Small intestine (tissue), 7 donors: ENCODE measurements around the gene SEMA5A. TPM values are rescaled to one million over a fixed set of nuclear protein-coding genes. Genes with fewer than 3 reads are reported as not detected.

Experiments
- DNase-seq, 2 donors: peaks; one replicate each; pipeline versions ENCODE4 v3.0.0 to v3.0.0-alpha.2; 2013
- FAIRE-seq: peaks from 2 replicates; lab custom pipeline; 2012; peaks lifted over from hg19 to GRCh38; lab: Jason Lieb, UNC
- H3K27ac ChIP-seq, 3 donors: one replicate each; pipeline ENCODE4 v1.5.1; 2013; ENCODE audit warnings: low read length in 2 of 3, mild to moderate bottlenecking in 2 of 3, control low read depth in 1 of 3, inconsistent platforms in 1 of 3, low read depth in 1 of 3, moderate library complexity in 1 of 3
- H3K27me3 ChIP-seq, 3 donors: one replicate each; pipeline ENCODE4 v1.6.1; 2013; ENCODE audit warnings: low read length in 3 of 3, inconsistent platforms in 1 of 3; ENCODE audit not compliant: control insufficient read depth in 3 of 3, insufficient read depth in 3 of 3
- H3K36me3 ChIP-seq, 3 donors: one replicate each; pipeline ENCODE4 v1.6.1; 2013; ENCODE audit warnings: low read length in 3 of 3, inconsistent platforms in 1 of 3, low read depth in 1 of 3, mild to moderate bottlenecking in 1 of 3, moderate library complexity in 1 of 3; ENCODE audit not compliant: control insufficient read depth in 3 of 3, insufficient read depth in 2 of 3
- H3K4me1 ChIP-seq, 3 donors: one replicate each; pipeline ENCODE4 v1.6.1; 2013; ENCODE audit warnings: low read length in 2 of 3, inconsistent platforms in 1 of 3, low read depth in 1 of 3, mild to moderate bottlenecking in 1 of 3, moderate library complexity in 1 of 3; ENCODE audit not compliant: control insufficient read depth in 3 of 3, insufficient read depth in 2 of 3
- H3K4me3 ChIP-seq, 3 donors: one replicate each; pipeline ENCODE4 v1.5.1; 2013; ENCODE audit warnings: low read length in 3 of 3, control low read depth in 1 of 3, inconsistent platforms in 1 of 3, low read depth in 1 of 3, mild to moderate bottlenecking in 1 of 3, moderate library complexity in 1 of 3
- H3K9me3 ChIP-seq, 2 donors: one replicate each; pipeline ENCODE4 v1.6.1; 2013; ENCODE audit warnings: low read depth in 1 of 2, low read length in 1 of 2; ENCODE audit not compliant: control insufficient read depth in 2 of 2, insufficient read depth in 1 of 2
- WGBS, 3 donors: extraction: QIAGEN DNeasy Blood & Tissue Kit; methylation state at CpG; one replicate each; pipeline ENCODE4 v1.1.7; 2013; 5-methylcytosine and 5-hydroxymethylcytosine counted together
- polyA plus RNA-seq, 4 donors: library from polyadenylated mRNA; stranded (reverse) in 3 of 4; unstranded in 1 of 4; fragments of 200-250 nt in 3 of 4; fragments of 120-200 nt in 1 of 4; gene quantifications; one replicate each; pipeline versions ENCODE4 v1.2.1 to v1.2.3, GENCODE V29; 2013
- donor health status: healthy with polysubstance abuse.
- donor health status: control.
- donor health status: control.
- donor health status: Bipolar disorder and iron deficiency.
- donor health status: healthy.

The SEMA5A gene
- polyA plus RNA-seq, 4 donors: 0.45 to 11.1 (median 1.2) TPM

- H3K4me3 ChIP-seq: no peak overlapping the region
- H3K36me3 ChIP-seq: peaks cover 0 to 20% (median 0%) of the 10 kb centered on the region in 3 donors
- 33 to 55% (median 55%) methylated on average over 3 of the region's 3 CpGs for WGBS, 3 donors
- no peaks in the 10 kb centered on the region for H3K9me3 ChIP-seq
- no peak for FAIRE-seq
- H3K27ac ChIP-seq: no peak overlapping the region
- DNase-seq: peak; percentile 18 to 70
- no peaks in the 10 kb centered on the region for H3K27me3 ChIP-seq
- no peaks in the 10 kb centered on the region for H3K4me1 ChIP-seq
Measured at GRCh38 chr5:9057406-9058000, 488.4 kb downstream of the SEMA5A start.

- FAIRE-seq (no peak), DNase-seq (no peak)
- no peaks in the 10 kb centered on the region for H3K4me1 ChIP-seq
- no peaks in the 10 kb centered on the region for H3K27me3 ChIP-seq
- H3K9me3 ChIP-seq: no peaks in the 10 kb centered on the region
- 86 to 93% (median 93%) methylated on average over 4 of the region's 4 CpGs for WGBS, 3 donors
- H3K36me3 ChIP-seq: peaks cover 0 to 8% (median 0%) of the 10 kb centered on the region in 3 donors
- H3K4me3 ChIP-seq: no peak overlapping the region
- no peak overlapping the region for H3K27ac ChIP-seq
Measured at GRCh38 chr5:9056046-9056445, 489.8 kb downstream of the SEMA5A start.

GRCh38 chr5:9054821-9055589, 490.9 kb downstream of the SEMA5A start:
- FAIRE-seq (no peak), DNase-seq (no peak)
- whole genome bisulfite sequencing, 3 donors: 75 to 86% (median 83%) methylated on average over 3 of the region's 3 CpGs
- peaks cover 0 to 7% (median 0%) of the 10 kb centered on the region in 3 donors for H3K36me3 ChIP-seq
- no peak overlapping the region for H3K27ac ChIP-seq
- H3K4me3 ChIP-seq: no peak overlapping the region
- no peaks in the 10 kb centered on the region for H3K4me1 ChIP-seq
- no peaks in the 10 kb centered on the region for H3K9me3 ChIP-seq
- no peaks in the 10 kb centered on the region for H3K27me3 ChIP-seq

- DNase-seq (no peak), FAIRE-seq (no peak)
- H3K4me1 ChIP-seq: no peaks in the 10 kb centered on the region
- no peaks in the 10 kb centered on the region for H3K27me3 ChIP-seq
- no peak overlapping the region for H3K4me3 ChIP-seq
- no peaks in the 10 kb centered on the region for H3K9me3 ChIP-seq
- H3K36me3 ChIP-seq: peaks cover 0 to 10% (median 0%) of the 10 kb centered on the region in 3 donors
- no peak overlapping the region for H3K27ac ChIP-seq
- 74 to 82% (median 77%) methylated on average over 6 of the region's 6 CpGs for WGBS, 3 donors
Measured at GRCh38 chr5:9054322-9054721, 491.6 kb downstream of the SEMA5A start.

GRCh38 chr5:9052421-9052820, 493.5 kb downstream of the SEMA5A start:
- 43 to 55% (median 49%) methylated on average over 4 of the region's 4 CpGs for WGBS, 3 donors
- no peaks in the 10 kb centered on the region for H3K27me3 ChIP-seq
- H3K9me3 ChIP-seq: no peaks in the 10 kb centered on the region
- no peaks in the 10 kb centered on the region for H3K4me1 ChIP-seq
- no peak overlapping the region for H3K27ac ChIP-seq
- FAIRE-seq (no peak), DNase-seq (peak in 1 of 2 donors; percentile 11)
- no peak overlapping the region for H3K4me3 ChIP-seq
- H3K36me3 ChIP-seq: peaks cover 0 to 11% (median 0%) of the 10 kb centered on the region in 3 donors

GRCh38 chr5:9051779-9052178, 494.1 kb downstream of the SEMA5A start:
- H3K36me3 ChIP-seq: peaks cover 0 to 11% (median 0%) of the 10 kb centered on the region in 3 donors
- H3K27me3 ChIP-seq: no peaks in the 10 kb centered on the region
- no peaks in the 10 kb centered on the region for H3K9me3 ChIP-seq
- FAIRE-seq (no peak), DNase-seq (no peak)
- no peaks in the 10 kb centered on the region for H3K4me1 ChIP-seq
- 92 to 94% (median 93%) methylated on average over 11 of the region's 11 CpGs for WGBS, 3 donors
- no peak overlapping the region for H3K27ac ChIP-seq
- H3K4me3 ChIP-seq: no peak overlapping the region

GRCh38 chr5:9047932-9048331, 497.9 kb downstream of the SEMA5A start:
- no peak overlapping the region for H3K27ac ChIP-seq
- H3K36me3 ChIP-seq: peaks cover 0 to 18% (median 0%) of the 10 kb centered on the region in 3 donors
- 85 to 89% (median 88%) methylated on average over 5 of the region's 5 CpGs for WGBS, 3 donors
- no peak overlapping the region for H3K4me3 ChIP-seq
- H3K9me3 ChIP-seq: no peaks in the 10 kb centered on the region
- no peak for FAIRE-seq
- DNase-seq: no peak
- peaks cover 0 to 3% (median 0%) of the 10 kb centered on the region in 3 donors for H3K4me1 ChIP-seq
- no peaks in the 10 kb centered on the region for H3K27me3 ChIP-seq

GRCh38 chr5:9046756-9047481, 499.0 kb downstream of the SEMA5A start:
- no peak for FAIRE-seq
- H3K27ac ChIP-seq: peak overlapping the region in 1 of 3 donors; percentile 10
- H3K36me3 ChIP-seq: peaks cover 0 to 21% (median 0%) of the 10 kb centered on the region in 3 donors
- peak in 1 of 2 donors; percentile 14 for DNase-seq
- H3K9me3 ChIP-seq: no peaks in the 10 kb centered on the region
- H3K4me1 ChIP-seq: peaks cover 0 to 3% (median 0%) of the 10 kb centered on the region in 3 donors
- 66 to 75% (median 70%) methylated on average over 3 of the region's 3 CpGs for WGBS, 3 donors
- H3K27me3 ChIP-seq: no peaks in the 10 kb centered on the region
- H3K4me3 ChIP-seq: no peak overlapping the region
